Keratinocyte (primary cell): ENCODE data around the gene ARFGEF3.

Experiments used
- CTCF ChIP-seq, 3 experiments: IDR thresholded peaks in 1 of 3; conservative IDR thresholded peaks in 1 of 3; optimal IDR thresholded peaks in 1 of 3; 2 replicates in 2 of 3; 3 replicates in 1 of 3; pipeline versions ENCODE3 to v1.5.1; 2011; ENCODE audit warnings: low read length in 3 of 3, mild to moderate bottlenecking in 3 of 3, moderate library complexity in 2 of 3, control low read depth in 1 of 3, inconsistent platforms in 1 of 3; ENCODE audit not compliant: insufficient read depth in 2 of 3; ENCODE audit errors: extremely low read depth in 1 of 3
- EZH2 ChIP-seq: IDR thresholded peaks from one replicate; pipeline ENCODE4 v1.6.1; 2012; ENCODE audit warnings: inconsistent platforms, mild to moderate bottlenecking, low read length, moderate library complexity

- TF ChIP-seq CTCF (optimal IDR thresholded peaks at IDR 0.05 in 1 of 3, IDR thresholded peaks at IDR 0.05 in 1 of 3, conservative IDR thresholded peaks at IDR 0.05 in 1 of 3; ENCODE audit: extremely low read depth in 1 of 3, insufficient read depth in 2 of 3, low read length in 3 of 3) = no peak
- no peak for TF ChIP-seq EZH2
Observed at GRCh38 chr6:138231381-138231886, 69.7 kb downstream of the ARFGEF3 start.
